Endothelial cell of umbilical vein (primary cell): Measurements from ENCODE around the gene EFCAB8. TPM values are rescaled to one million over a fixed set of nuclear protein-coding genes. Genes with fewer than 3 reads are reported as not detected.
"Not testable (repeated sequence)": the region's sequence is repeated elsewhere in the genome, so short reads cannot be mapped to it uniquely, and the experiment has no call there.

Source experiments
- BruUV-seq: library from RNA; stranded (reverse); fragments of 400-500 nt; replicated peaks from 2 replicates; lab custom pipeline; 2021; lab: Mats Ljungman, UMichigan
- CTCF ChIA-PET: fragments of 300-600, 350-600 bp; sonication (Branson Sonifier 250); formaldehyde crosslinking; loops from one replicate; lab custom pipeline; 2021; ENCODE audit warnings: antibody characterized with exemption, inconsistent platforms; lab: Charles Lee
- POLR2A ChIA-PET: fragments of 300-600, 350-600 bp; sonication (Branson Sonifier 250); formaldehyde crosslinking; loops from one replicate; lab custom pipeline; 2021; ENCODE audit warnings: antibody characterized with exemption, inconsistent platforms; lab: Charles Lee
- DNase-seq: peaks from one replicate; pipeline ENCODE4 v3.0.0-alpha.2; 2011; ENCODE audit warnings: low read depth, low spot score
- FAIRE-seq: peaks from 2 replicates; lab custom pipeline; 2011; peaks lifted over from hg19 to GRCh38; lab: Jason Lieb, UNC
- H2AFZ ChIP-seq: 2 replicates; pipeline ENCODE4 v1.6.0; 2012; ENCODE audit warnings: low read depth, low read length, control low read depth, inconsistent platforms
- H3K27ac ChIP-seq: 2 replicates; pipeline ENCODE4 v1.5.1; 2011; ENCODE audit warnings: low read depth, mild to moderate bottlenecking, control low read depth, low read length, moderate library complexity; ENCODE audit not compliant: insufficient read depth
- H3K27me3 ChIP-seq, 2 experiments: 2 replicates each; pipeline versions ENCODE4 v1.6.0 to v1.6.1; 2011; ENCODE audit warnings: low read length in 2 of 2, mixed read lengths in 1 of 2; ENCODE audit not compliant: control insufficient read depth in 2 of 2, insufficient read depth in 2 of 2
- H3K36me3 ChIP-seq, 2 experiments: 2 replicates in 1 of 2; 3 replicates in 1 of 2; pipeline ENCODE4 v1.5.1; 2011; ENCODE audit warnings: low read length in 2 of 2, mild to moderate bottlenecking in 1 of 2, moderate library complexity in 1 of 2; ENCODE audit not compliant: control insufficient read depth in 2 of 2, insufficient read depth in 2 of 2; ENCODE audit errors: extremely low read depth in 1 of 2
- H3K4me1 ChIP-seq: 3 replicates; pipeline ENCODE4 v1.5.1; 2011; ENCODE audit warnings: mild to moderate bottlenecking, low read length; ENCODE audit not compliant: control insufficient read depth, insufficient read depth; ENCODE audit errors: extremely low read depth
- H3K4me2 ChIP-seq: 2 replicates; pipeline ENCODE4 v1.6.1; 2011; ENCODE audit warnings: low read length, control low read depth, mixed read lengths; ENCODE audit not compliant: insufficient read depth
- H3K4me3 ChIP-seq, 3 experiments: fragments of 200-600 bp in 1 of 3; sonication (generic), shearing (Covaris generic) in 1 of 3; replicated peaks in 1 of 3; 2 replicates each; pipeline ENCODE4 v1.5.1; 2011 to 2016; ENCODE audit warnings: control low read depth in 3 of 3, low read length in 3 of 3, mild to moderate bottlenecking in 2 of 3, inconsistent platforms in 1 of 3, low read depth in 1 of 3, moderate library complexity in 1 of 3; ENCODE audit not compliant: insufficient read depth in 1 of 3
- H3K79me2 ChIP-seq: 2 replicates; pipeline ENCODE4 v1.6.0; 2012; ENCODE audit warnings: low read length, inconsistent platforms; ENCODE audit not compliant: control insufficient read depth, insufficient read depth
- H3K9ac ChIP-seq: replicated peaks from 2 replicates; pipeline ENCODE3; 2011; ENCODE audit warnings: low read length, control low read depth; ENCODE audit not compliant: insufficient read depth; ENCODE audit errors: extremely low read depth
- H3K9me1 ChIP-seq: replicated peaks from 3 replicates; pipeline ENCODE4 v1.6.0; 2011; ENCODE audit warnings: mild to moderate bottlenecking, low read length; ENCODE audit not compliant: control insufficient read depth, insufficient read depth; ENCODE audit errors: extremely low read depth
- H3K9me3 ChIP-seq: replicated peaks from 2 replicates; pipeline ENCODE4 v1.5.1; 2012; ENCODE audit warnings: low read length, inconsistent platforms; ENCODE audit not compliant: control insufficient read depth, insufficient read depth
- H4K20me1 ChIP-seq: replicated peaks from 2 replicates; pipeline ENCODE3; 2011; ENCODE audit warnings: mild to moderate bottlenecking, low read length; ENCODE audit not compliant: control insufficient read depth, insufficient read depth; ENCODE audit errors: extremely low read depth
- EZH2 ChIP-seq: IDR thresholded peaks from 2 replicates; pipeline ENCODE4 v1.6.1; 2012; ENCODE audit warnings: borderline replicate concordance, low read depth, mild to moderate bottlenecking, moderate library complexity, low read length, inconsistent platforms; ENCODE audit not compliant: severe bottlenecking
- FOS ChIP-seq: IDR thresholded peaks from 2 replicates; pipeline ENCODE4 v1.6.1; 2011; ENCODE audit warnings: mild to moderate bottlenecking, low read length, moderate library complexity, borderline replicate concordance; ENCODE audit not compliant: insufficient read depth
- GATA2 ChIP-seq: IDR thresholded peaks from 2 replicates; pipeline ENCODE4 v1.7.0; 2011; ENCODE audit warnings: low read depth, mild to moderate bottlenecking, moderate library complexity, mixed read lengths, low read length; ENCODE audit not compliant: insufficient read length, insufficient read depth
- JUN ChIP-seq: IDR thresholded peaks from 2 replicates; pipeline ENCODE4 v1.6.1; 2011; ENCODE audit warnings: borderline replicate concordance, low read depth; ENCODE audit not compliant: insufficient read length, insufficient read depth
- MYC ChIP-seq: IDR thresholded peaks from one replicate; pipeline ENCODE4 v1.6.1; 2011; ENCODE audit warnings: mild to moderate bottlenecking, low read depth, low read length
- POLR2A ChIP-seq: IDR thresholded peaks from 2 replicates; pipeline ENCODE4 v1.6.1; 2012; ENCODE audit warnings: low read depth, mild to moderate bottlenecking, control low read depth, low read length
- POLR2AphosphoS5 ChIP-seq: IDR thresholded peaks from 2 replicates; pipeline ENCODE4 v1.6.1; 2012; ENCODE audit warnings: low read depth, mild to moderate bottlenecking, control low read depth, low read length, moderate library complexity; ENCODE audit not compliant: insufficient read depth
- dilution Hi-C: fragments of 300-500 bp; cut with MboI; formaldehyde crosslinking; loops from one replicate; pipeline ENCODE4 v1.15.0; 2019; ENCODE audit warnings: low sequenced_read_pairs; ENCODE audit not compliant: extremely low pct_ligation_motif_present
- intact Hi-C: fragments of 100-400 bp; cut with micrococcal nuclease; formaldehyde crosslinking; loops from one replicate; pipeline ENCODE4 v1.10.0; 2022
- polyA plus RNA-seq, 4 experiments: library from polyadenylated mRNA; depleted of rRNA in 3 of 4; stranded (reverse) in 3 of 4; unstranded in 1 of 4; fragments of >200 nt; gene quantifications; 2 replicates each; pipeline versions ENCODE4 v1.2.1 to v1.2.3, GENCODE V29; 2011 to 2012; ENCODE audit warnings: missing spikeins in 1 of 4
- total RNA-seq: library from RNA; stranded (reverse); gene quantifications from 2 replicates; pipeline ENCODE4 v1.2.3, GENCODE V29; 2021
- TF ChIP-seq, protein P1 (sequence below): IDR thresholded peaks from 2 replicates; pipeline ENCODE4 v1.6.1; 2011; ENCODE audit not compliant: insufficient read depth, insufficient read length
- TF ChIP-seq, protein P2 (sequence below), 2 donors: IDR thresholded peaks; 1 replicate in 1 of 2; 2 replicates in 1 of 2; pipeline ENCODE4 v1.5.1; 2011; ENCODE audit warnings: low read length in 2 of 2, mild to moderate bottlenecking in 2 of 2, moderate library complexity in 2 of 2, control low read depth in 1 of 2, inconsistent platforms in 1 of 2, low read depth in 1 of 2; ENCODE audit not compliant: insufficient read depth in 1 of 2; ENCODE audit errors: extremely low read depth in 1 of 2

The EFCAB8 gene
- total and polyA plus RNA-seq, 2 donors (not counting 3 experiments of a cell fraction or from before 2014, with no cell fraction given) = 0.01 to 0.31 TPM

DNA sequence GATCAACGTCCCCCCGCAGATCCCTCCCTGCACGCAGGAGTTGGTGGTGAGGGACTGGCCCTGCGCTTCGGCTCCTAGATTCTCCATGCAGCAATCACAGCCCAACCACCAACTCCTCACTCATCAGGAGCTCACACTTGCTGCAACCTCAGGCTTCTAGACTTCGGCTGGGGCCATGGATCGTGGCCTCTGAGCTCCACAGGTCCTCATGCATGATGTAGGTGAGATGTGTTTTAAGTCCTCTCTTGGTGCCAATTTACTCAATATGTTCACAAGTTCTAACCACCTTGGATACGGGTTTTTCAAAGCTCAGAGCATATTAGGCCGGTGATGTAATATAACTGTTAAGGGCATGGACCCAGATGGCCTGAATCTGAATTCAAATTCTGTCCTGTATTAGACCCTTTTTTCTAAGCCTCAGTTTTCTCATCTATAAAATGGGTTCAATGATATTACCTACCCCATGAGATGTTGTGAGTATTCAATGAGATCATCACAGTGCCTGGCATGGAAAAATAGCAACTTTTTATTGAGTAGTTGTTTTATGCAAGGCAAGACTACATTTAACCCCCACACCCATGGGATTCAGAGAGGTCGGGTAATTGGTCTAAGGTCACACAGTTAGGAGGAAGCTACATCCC, 114.5 kb downstream of the EFCAB8 start:
- ChIA-PET CTCF (no interaction called here), POLR2A (no interaction called here)
- dilution Hi-C loops (no loop called here), intact Hi-C loops (no loop called here)
- H3K79me2 ChIP-seq = no peaks in the 10 kb centered on the region
- DNase-seq (no peak), FAIRE-seq (no peak)
- TF ChIP-seq POLR2A = no peak
- no peak for TF ChIP-seq JUN
- TF ChIP-seq, protein P1, sequence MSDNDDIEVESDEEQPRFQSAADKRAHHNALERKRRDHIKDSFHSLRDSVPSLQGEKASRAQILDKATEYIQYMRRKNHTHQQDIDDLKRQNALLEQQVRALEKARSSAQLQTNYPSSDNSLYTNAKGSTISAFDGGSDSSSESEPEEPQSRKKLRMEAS = no peak
- TF ChIP-seq MYC = no peak
- no peak for TF ChIP-seq EZH2
- no peak for TF ChIP-seq POLR2AphosphoS5
- TF ChIP-seq FOS = no peak
- TF ChIP-seq, protein P2, sequence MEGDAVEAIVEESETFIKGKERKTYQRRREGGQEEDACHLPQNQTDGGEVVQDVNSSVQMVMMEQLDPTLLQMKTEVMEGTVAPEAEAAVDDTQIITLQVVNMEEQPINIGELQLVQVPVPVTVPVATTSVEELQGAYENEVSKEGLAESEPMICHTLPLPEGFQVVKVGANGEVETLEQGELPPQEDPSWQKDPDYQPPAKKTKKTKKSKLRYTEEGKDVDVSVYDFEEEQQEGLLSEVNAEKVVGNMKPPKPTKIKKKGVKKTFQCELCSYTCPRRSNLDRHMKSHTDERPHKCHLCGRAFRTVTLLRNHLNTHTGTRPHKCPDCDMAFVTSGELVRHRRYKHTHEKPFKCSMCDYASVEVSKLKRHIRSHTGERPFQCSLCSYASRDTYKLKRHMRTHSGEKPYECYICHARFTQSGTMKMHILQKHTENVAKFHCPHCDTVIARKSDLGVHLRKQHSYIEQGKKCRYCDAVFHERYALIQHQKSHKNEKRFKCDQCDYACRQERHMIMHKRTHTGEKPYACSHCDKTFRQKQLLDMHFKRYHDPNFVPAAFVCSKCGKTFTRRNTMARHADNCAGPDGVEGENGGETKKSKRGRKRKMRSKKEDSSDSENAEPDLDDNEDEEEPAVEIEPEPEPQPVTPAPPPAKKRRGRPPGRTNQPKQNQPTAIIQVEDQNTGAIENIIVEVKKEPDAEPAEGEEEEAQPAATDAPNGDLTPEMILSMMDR (IDR thresholded peaks at IDR 0.05; ENCODE audit: extremely low read depth in 1 of 2, insufficient read depth in 1 of 2, low read depth in 1 of 2, low read length in 2 of 2) = no peak
- TF ChIP-seq GATA2 = no peak
- no peaks in the 10 kb centered on the region for H3K9me3 ChIP-seq
- BruUV-seq = no TSS peak
- H3K4me3 ChIP-seq = no peak overlapping the region
- H3K36me3 ChIP-seq = no peaks in the 10 kb centered on the region
- H4K20me1 ChIP-seq = no peaks in the 10 kb centered on the region
- H3K4me2 ChIP-seq = no peak overlapping the region
- peaks cover 0 to 1% of the 10 kb centered on the region in 2 experiments for H3K27me3 ChIP-seq
- no peak overlapping the region for H2AFZ ChIP-seq
- H3K9ac ChIP-seq = no peak overlapping the region
- no peak overlapping the region for H3K27ac ChIP-seq
- H3K4me1 ChIP-seq = peaks cover 14% of the 10 kb centered on the region
- no peaks in the 10 kb centered on the region for H3K9me1 ChIP-seq

DNA sequence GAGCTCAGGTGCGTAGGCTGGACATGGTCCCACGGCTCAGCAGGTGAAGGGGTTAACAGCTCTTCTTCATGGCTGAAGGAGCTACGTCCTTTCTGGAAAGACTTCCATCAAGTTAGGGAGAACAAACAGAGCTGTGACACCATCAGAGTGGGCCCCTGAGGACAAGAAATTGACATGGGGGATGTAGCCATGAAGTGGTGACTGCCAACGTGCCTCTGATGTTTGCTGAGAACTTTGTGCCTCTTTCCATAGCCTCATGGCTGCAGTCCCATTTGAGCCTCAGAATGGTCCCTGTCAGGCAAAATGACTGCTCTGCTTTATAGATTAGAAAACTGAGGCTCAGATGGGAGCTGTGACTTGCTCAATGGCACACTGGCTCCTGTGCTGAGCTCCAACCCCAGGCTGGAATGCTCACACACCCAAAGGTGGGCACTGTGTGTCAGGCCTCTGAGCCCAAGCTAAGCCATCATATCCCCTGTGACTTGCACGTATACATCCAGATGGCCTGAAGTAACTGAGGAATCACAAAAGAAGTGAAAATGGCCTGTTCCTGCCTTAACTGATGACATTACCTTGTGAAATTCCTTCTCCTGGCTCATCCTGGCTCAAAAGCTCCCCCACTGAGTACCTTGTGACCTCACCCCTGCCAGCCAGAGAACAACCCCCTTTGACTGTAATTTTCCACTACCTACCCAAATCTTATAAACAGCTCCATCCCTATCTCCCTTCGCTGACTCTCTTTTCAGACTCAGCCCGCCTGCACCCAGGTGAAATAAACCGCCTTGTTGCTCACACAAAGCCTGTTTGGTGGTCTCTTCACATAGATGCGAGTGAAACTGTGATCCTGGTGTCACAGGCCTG, 115.7 kb downstream of the EFCAB8 start:
- H3K9ac ChIP-seq, H3K27me3 ChIP-seq, H3K9me3 ChIP-seq, H3K9me1 ChIP-seq, H3K79me2 ChIP-seq, H4K20me1 ChIP-seq, intact Hi-C loops, BruUV-seq, POLR2A ChIA-PET, H3K36me3 ChIP-seq, DNase-seq, FAIRE-seq, CTCF ChIA-PET, dilution Hi-C loops, H3K4me2 ChIP-seq, H2AFZ ChIP-seq, H3K4me3 ChIP-seq, H3K27ac ChIP-seq: not testable (repeated sequence)
- peaks cover 14% of the 10 kb centered on the region for H3K4me1 ChIP-seq
